ENCODE data around the gene CCDC102A. TPM values are rescaled to one million over a fixed set of nuclear protein-coding genes. Genes with fewer than 3 reads are reported as not detected.

The CCDC102A gene
- total and polyA plus RNA-seq, 9 of the 15 experiments (the other 6 are each of a cell fraction or from before 2014, with no cell fraction given), result 0.03 to 4.9 (median 1.4) TPM

GRCh38 chr16:57477531-57478202 is 58.7 kb downstream of the CCDC102A start (continued):
- TF ChIP-seq DEAF1 (CRISPR knock-in tag; IDR thresholded peaks at IDR 0.05), result no peak

GRCh38 chr16:57476546-57477410 is 59.6 kb downstream of the CCDC102A start:
- Histone ChIP-seq H3K79me2 (ENCODE audit: control insufficient read depth, insufficient read depth, low read length) (no peaks in the 10 kb centered on the region), H3K27ac (ENCODE audit: extremely low read depth, low read depth, low read length) (no peak overlapping the region), H3K9me3 (replicated peaks; ENCODE audit: control insufficient read depth, insufficient read depth, low read depth, low read length) (no peaks in the 10 kb centered on the region), H2AFZ (ENCODE audit: low read depth, low read length) (no peak overlapping the region), H3K4me1 (replicated peaks in 1 of 2; ENCODE audit: control insufficient read depth in 2 of 2, insufficient read depth in 2 of 2, low read length in 2 of 2) (peaks cover 21 to 48% of the 10 kb centered on the region in 2 experiments), H3K9ac (ENCODE audit: insufficient read depth in 1 of 2, low read depth in 2 of 2, low read length in 2 of 2) (peak overlapping the region in 1 of 2 experiments; percentile 65; a peak in 2 of 4 replicates), H3K9me1 (ENCODE audit: control insufficient read depth, insufficient read depth, low read length) (no peaks in the 10 kb centered on the region), H3K36me3 (ENCODE audit: control insufficient read depth, insufficient read depth, low read length) (peaks cover 23% of the 10 kb centered on the region; the same call in 1 of the 3 replicates), H3K4me3 (no peak overlapping the region), H3K27me3 (ENCODE audit: control insufficient read depth in 2 of 2, insufficient read depth in 2 of 2, low read length in 2 of 2) (no peaks in the 10 kb centered on the region), H3K4me2 (ENCODE audit: insufficient read depth, low read length) (peak overlapping the region; percentile 64), H4K20me1 (replicated peaks; ENCODE audit: control insufficient read depth, insufficient read depth, low read length) (no peaks in the 10 kb centered on the region)
- POLR2A ChIA-PET, result interaction anchor here (1.0 kb wide), 1 partner anchor 9 kb away, joined by 3 read pairs; no protein-coding TSS in a partner anchor
- in situ Hi-C loops (cut with MboI), result loop anchor here (5.0 kb wide), 1 partner anchor 41 kb away; no protein-coding TSS in a partner anchor
- intact Hi-C loops (cut with micrococcal nuclease), result loop anchor here (1.0 kb wide), 1 partner anchor 43 kb away; no protein-coding TSS in a partner anchor
- BruUV-seq (replicated peaks), result no TSS peak
- CTCF ChIA-PET (ENCODE audit: low intra/inter-chr PET ratio), result interaction anchor here (2.0 kb wide), 1 partner anchor 43 kb away, joined by 21 read pairs; no protein-coding TSS in a partner anchor
- FAIRE-seq, result peak; percentile 46
- 65% methylated on average over 6 of the region's 6 CpGs for WGBS (ENCODE audit: insufficient coverage, low coverage, missing lambda C conversion rate)
- peak in 1 of 4 experiments; percentile 38 for DNase-seq (ENCODE audit: extremely low read depth in 1 of 4, low spot score in 3 of 4)
- peak; percentile 15 for ATAC-seq
- no peak for TF ChIP-seq MTA3 (IDR thresholded peaks at IDR 0.05; ENCODE audit: borderline replicate concordance)
- TF ChIP-seq SRSF3 (IDR thresholded peaks at IDR 0.05; ENCODE audit: insufficient read depth, low read length), result no peak
- no peak for TF ChIP-seq CBX1 (IDR thresholded peaks at IDR 0.05; ENCODE audit: low read depth)
- no peak for TF ChIP-seq ZNF146 (CRISPR knock-in tag; IDR thresholded peaks at IDR 0.05; ENCODE audit: unreplicated experiment)
- no peak for TF ChIP-seq ZNF584 (CRISPR knock-in tag; IDR thresholded peaks at IDR 0.05; ENCODE audit: low read depth)
- no peak for TF ChIP-seq NR2F6 (CRISPR knock-in tag; IDR thresholded peaks at IDR 0.05)
- 0 out of 2 replicates have a peak, but pooled peaks have one; percentile 28 for TF ChIP-seq NR2C2 (CRISPR knock-in tag; IDR thresholded peaks at IDR 0.05)
- TF ChIP-seq NR2C2 (tag; IDR thresholded peaks at IDR 0.05), result no peak
- TF ChIP-seq, protein P1, sequence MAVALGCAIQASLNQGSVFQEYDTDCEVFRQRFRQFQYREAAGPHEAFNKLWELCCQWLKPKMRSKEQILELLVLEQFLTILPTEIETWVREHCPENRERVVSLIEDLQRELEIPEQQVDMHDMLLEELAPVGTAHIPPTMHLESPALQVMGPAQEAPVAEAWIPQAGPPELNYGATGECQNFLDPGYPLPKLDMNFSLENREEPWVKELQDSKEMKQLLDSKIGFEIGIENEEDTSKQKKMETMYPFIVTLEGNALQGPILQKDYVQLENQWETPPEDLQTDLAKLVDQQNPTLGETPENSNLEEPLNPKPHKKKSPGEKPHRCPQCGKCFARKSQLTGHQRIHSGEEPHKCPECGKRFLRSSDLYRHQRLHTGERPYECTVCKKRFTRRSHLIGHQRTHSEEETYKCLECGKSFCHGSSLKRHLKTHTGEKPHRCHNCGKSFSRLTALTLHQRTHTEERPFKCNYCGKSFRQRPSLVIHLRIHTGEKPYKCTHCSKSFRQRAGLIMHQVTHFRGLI (CRISPR knock-in tag; IDR thresholded peaks at IDR 0.05), result no peak
- TF ChIP-seq SP1 (CRISPR knock-in tag; IDR thresholded peaks at IDR 0.05), result peak; percentile 3; the same call in 1 of the 2 replicates
- TF ChIP-seq, protein P2, sequence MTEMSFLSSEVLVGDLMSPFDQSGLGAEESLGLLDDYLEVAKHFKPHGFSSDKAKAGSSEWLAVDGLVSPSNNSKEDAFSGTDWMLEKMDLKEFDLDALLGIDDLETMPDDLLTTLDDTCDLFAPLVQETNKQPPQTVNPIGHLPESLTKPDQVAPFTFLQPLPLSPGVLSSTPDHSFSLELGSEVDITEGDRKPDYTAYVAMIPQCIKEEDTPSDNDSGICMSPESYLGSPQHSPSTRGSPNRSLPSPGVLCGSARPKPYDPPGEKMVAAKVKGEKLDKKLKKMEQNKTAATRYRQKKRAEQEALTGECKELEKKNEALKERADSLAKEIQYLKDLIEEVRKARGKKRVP (CRISPR knock-in tag; IDR thresholded peaks at IDR 0.05), result no peak

Measured in K562 (cell line).